Adrenal gland (tissue), 5 donors: ENCODE measurements around the gene MYZAP.

Source experiments
- POLR2A ChIP-seq, 2 donors: fragments of 450-650 bp; IDR thresholded peaks; one replicate each; pipeline ENCODE4 v1.6.1; 2017; ENCODE audit warnings: antibody characterized with exemption in 2 of 2, mild to moderate bottlenecking in 2 of 2, moderate library complexity in 1 of 2
- TF ChIP-seq, protein P1 (sequence below), 6 experiments: fragments of 450-650 bp in 4 of 6; fragments of 200-600 bp in 2 of 6; sonication (generic) in 1 of 6; IDR thresholded peaks; 1 replicate in 5 of 6; 2 replicates in 1 of 6; pipeline versions ENCODE4 v1.5.1 to v1.8.0; 2016 to 2021; ENCODE audit warnings: antibody characterized with exemption in 6 of 6, mild to moderate bottlenecking in 2 of 6, moderate library complexity in 1 of 6
- donor health status: DM: no; HTN: no; CAD: no.

DNA sequence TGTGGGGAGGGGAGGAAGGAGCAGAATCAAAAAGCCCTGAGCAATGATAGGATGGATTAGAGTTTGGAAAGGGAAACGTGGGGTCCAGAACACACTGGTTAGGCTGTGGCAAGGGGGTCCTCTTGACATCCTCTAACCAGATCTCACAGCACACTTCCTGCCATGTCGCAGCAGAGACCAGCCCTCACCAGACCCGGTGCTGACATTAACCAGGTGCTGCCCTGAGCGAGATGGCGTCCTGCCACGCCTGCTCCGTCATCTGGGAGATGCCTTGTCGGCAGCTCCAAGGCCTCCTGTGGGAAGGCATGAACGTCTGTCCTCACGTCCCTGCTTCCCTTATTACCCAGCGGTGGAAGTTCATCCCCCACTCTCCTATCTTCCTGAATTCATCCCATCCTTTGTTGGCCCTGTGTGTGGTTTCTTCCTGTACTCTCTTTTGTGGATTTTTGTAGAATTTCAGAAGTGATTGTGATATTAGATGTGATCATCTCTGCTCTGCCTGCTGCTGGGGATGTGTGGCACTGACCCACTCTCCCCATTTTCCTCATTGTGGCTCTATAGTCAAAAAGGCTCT lies 29.4 kb upstream of the MYZAP start:
- TF ChIP-seq, protein P1, sequence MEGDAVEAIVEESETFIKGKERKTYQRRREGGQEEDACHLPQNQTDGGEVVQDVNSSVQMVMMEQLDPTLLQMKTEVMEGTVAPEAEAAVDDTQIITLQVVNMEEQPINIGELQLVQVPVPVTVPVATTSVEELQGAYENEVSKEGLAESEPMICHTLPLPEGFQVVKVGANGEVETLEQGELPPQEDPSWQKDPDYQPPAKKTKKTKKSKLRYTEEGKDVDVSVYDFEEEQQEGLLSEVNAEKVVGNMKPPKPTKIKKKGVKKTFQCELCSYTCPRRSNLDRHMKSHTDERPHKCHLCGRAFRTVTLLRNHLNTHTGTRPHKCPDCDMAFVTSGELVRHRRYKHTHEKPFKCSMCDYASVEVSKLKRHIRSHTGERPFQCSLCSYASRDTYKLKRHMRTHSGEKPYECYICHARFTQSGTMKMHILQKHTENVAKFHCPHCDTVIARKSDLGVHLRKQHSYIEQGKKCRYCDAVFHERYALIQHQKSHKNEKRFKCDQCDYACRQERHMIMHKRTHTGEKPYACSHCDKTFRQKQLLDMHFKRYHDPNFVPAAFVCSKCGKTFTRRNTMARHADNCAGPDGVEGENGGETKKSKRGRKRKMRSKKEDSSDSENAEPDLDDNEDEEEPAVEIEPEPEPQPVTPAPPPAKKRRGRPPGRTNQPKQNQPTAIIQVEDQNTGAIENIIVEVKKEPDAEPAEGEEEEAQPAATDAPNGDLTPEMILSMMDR (IDR thresholded peaks at IDR 0.05): no peak
- TF ChIP-seq POLR2A (IDR thresholded peaks at IDR 0.05): no peak
